NT2/D1 (cell line): ENCODE data around the gene ZNF23.
"Not testable (repeated sequence)": the region's sequence is repeated elsewhere in the genome, so short reads cannot be mapped to it uniquely, and the experiment has no call there.

Source experiments
- DNase-seq: peaks from one replicate; pipeline ENCODE4 v3.0.0-alpha.2; 2011; ENCODE audit warnings: low read depth, low spot score
- H3K27me3 ChIP-seq: 2 replicates; pipeline ENCODE4 v1.6.0; 2011; ENCODE audit warnings: mild to moderate bottlenecking; ENCODE audit not compliant: insufficient read length, insufficient read depth
- H3K36me3 ChIP-seq: 2 replicates; pipeline ENCODE4 v1.6.1; 2011; ENCODE audit warnings: mild to moderate bottlenecking, low read length, mixed read lengths; ENCODE audit not compliant: insufficient read depth, insufficient read length
- H3K4me1 ChIP-seq: 2 replicates; pipeline ENCODE4 v1.5.1; 2011; ENCODE audit not compliant: insufficient read depth, insufficient read length
- H3K4me3 ChIP-seq: 2 replicates; pipeline ENCODE4 v1.5.1; 2011; ENCODE audit warnings: low read depth; ENCODE audit not compliant: insufficient read length
- H3K9ac ChIP-seq: 2 replicates; pipeline ENCODE4 v1.6.0; 2011; ENCODE audit warnings: low read depth; ENCODE audit not compliant: insufficient read length
- H3K9me3 ChIP-seq: 2 replicates; pipeline ENCODE4 v1.5.1; 2011; ENCODE audit warnings: mild to moderate bottlenecking, low read length; ENCODE audit not compliant: insufficient read depth
- SUZ12 ChIP-seq: IDR thresholded peaks from 2 replicates; pipeline ENCODE4 v1.6.1; 2011; ENCODE audit not compliant: insufficient read length, insufficient read depth; ENCODE audit errors: extremely low read depth
- YY1 ChIP-seq: IDR thresholded peaks from 2 replicates; pipeline ENCODE4 v1.6.1; 2011; ENCODE audit not compliant: insufficient read length, insufficient read depth
- ZNF274 ChIP-seq: IDR thresholded peaks from 2 replicates; pipeline ENCODE4 v1.6.1; 2011; ENCODE audit warnings: mild to moderate bottlenecking, low read depth, low read length

ZNF23 gene

DNA sequence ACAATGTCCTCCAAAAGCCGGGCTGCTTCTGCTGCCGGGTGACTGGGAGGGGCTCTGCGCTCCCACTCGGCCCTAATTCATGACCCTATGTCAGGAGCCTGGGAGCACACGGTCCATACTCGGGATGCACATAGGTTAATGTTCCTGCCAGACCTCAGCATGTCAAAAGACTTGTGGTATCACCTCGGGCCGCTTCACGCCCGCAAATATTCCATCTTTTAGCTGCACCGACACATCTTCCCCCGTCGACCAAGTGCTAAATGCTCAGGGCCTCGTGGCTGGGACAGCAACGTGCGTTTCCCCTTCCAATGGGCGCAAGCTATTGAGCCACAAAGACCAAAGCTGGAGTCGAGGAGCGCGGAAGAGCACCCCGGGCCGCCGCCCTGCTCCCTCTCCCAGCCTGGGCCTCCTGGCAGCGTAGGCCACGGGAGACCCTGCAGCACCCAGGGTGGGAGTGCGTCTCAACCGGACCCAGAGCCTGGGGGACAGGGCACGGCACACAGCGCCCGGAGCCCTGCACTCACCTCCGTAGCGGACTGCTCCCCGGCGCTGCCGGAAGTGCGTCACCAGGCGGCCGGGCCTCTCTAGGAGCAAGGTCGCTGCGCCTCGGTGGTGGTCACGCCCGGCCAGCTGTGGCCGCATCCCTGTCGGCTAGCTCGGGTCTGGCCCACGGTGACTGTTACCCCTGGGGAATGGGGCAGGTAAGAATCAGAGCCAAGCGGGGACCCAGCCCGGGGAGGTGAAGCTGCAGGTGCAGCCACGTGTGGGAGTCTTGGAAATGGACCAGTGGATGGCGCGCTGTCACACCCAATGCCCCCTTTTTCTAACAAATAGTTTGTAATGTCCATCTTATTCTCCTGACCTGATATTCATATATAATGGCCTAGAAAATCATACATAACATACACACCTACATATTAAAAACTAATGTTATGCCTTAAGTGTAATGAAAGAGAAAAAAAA, at the start of gene ZNF23:
Gene ZNF23, minus strand, starts transcription at position 562 of the 963 bp plus-strand sequence. CDS start 5,451 bp downstream, outside the sequence.
- H3K4me3 ChIP-seq, result peak within 1 kb of the TSS; percentile 95
- H3K9ac ChIP-seq, result peak within 1 kb of the TSS; percentile 95
- no peaks in the 10 kb centered on the region for H3K27me3 ChIP-seq
- no peaks in the 10 kb centered on the region for H3K36me3 ChIP-seq
- H3K9me3 ChIP-seq, result no peaks in the 10 kb centered on the region
- TF ChIP-seq ZNF274, result no peak
- H3K4me1 ChIP-seq, result no peaks in the 10 kb centered on the region
- peak; percentile 66 for DNase-seq

DNA sequence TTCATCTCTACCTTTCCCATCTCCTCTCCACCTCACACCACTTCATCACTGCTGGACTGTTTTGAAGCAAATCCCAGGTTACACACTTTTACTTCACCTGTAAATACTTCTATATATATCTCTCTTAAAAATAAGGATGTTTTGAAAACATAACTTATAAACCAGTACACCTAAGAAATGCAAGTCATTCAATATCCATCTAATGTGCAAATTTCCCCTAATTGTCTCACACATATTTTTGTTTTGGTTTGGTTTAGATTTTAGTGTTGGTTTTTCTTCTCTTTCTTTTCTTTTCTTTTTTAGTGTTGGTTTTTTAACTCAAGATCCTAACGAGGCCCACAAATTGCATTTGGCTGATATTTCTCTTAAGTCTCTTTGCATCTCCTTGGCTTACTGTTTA, 45.0 kb upstream of the ZNF23 start:
- Histone ChIP-seq H3K36me3 (no peaks in the 10 kb centered on the region), H3K27me3 (no peaks in the 10 kb centered on the region), H3K9ac (no peak overlapping the region), H3K9me3 (peaks cover 10% of the 10 kb centered on the region; the same call in 1 of the 2 replicates), H3K4me3 (no peak overlapping the region), H3K4me1 (no peaks in the 10 kb centered on the region)
- no peak for DNase-seq
- TF ChIP-seq SUZ12 (no peak), YY1 (no peak), ZNF274 (no peak)

GRCh38 chr16:71504901-71505300, 42.9 kb upstream of the ZNF23 start:
- Histone ChIP-seq H3K9me3 (no peaks in the 10 kb centered on the region), H3K9ac (no peak overlapping the region), H3K4me3 (no peak overlapping the region), H3K4me1 (no peaks in the 10 kb centered on the region), H3K36me3 (no peaks in the 10 kb centered on the region), H3K27me3 (no peaks in the 10 kb centered on the region)
- DNase-seq, result no peak
- no peak for TF ChIP-seq ZNF274
- no peak for TF ChIP-seq YY1
- TF ChIP-seq SUZ12, result no peak

DNA sequence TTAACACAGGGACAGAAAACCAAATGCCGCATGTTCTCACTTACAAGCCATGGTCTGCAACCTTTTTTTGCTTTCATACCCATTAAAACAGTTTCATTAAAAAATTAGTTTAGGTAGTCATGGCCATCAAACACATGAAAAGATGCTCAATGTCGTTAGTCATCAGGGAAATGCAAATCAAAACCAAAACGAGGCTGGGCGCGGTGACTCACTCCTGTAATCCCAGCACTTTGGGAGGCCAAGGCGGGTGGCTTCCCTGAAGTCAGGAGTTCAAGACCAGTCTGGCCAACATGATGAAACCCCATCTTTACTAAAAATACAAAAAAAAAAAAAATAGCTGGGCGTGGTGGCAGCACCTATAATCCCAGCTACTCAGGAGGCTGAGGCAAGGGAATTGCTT, 42.0 kb upstream of the ZNF23 start:
- DNase-seq, H3K27me3 ChIP-seq, H3K9ac ChIP-seq, H3K4me3 ChIP-seq, H3K4me1 ChIP-seq, H3K9me3 ChIP-seq, H3K36me3 ChIP-seq: not testable (repeated sequence)

- H3K9me3 ChIP-seq, result no peaks in the 10 kb centered on the region
- no peak overlapping the region for H3K4me3 ChIP-seq
- no peaks in the 10 kb centered on the region for H3K27me3 ChIP-seq
- TF ChIP-seq SUZ12, result no peak
- no peak for TF ChIP-seq YY1
- TF ChIP-seq ZNF274, result no peak
- H3K36me3 ChIP-seq, result no peaks in the 10 kb centered on the region
- DNase-seq, result no peak
- H3K9ac ChIP-seq, result no peak overlapping the region
- no peaks in the 10 kb centered on the region for H3K4me1 ChIP-seq
These were observed 39.5 kb upstream of the ZNF23 start for GRCh38 chr16:71501547-71501946.

GRCh38 chr16:71500964-71501363, 38.9 kb upstream of the ZNF23 start:
- TF ChIP-seq ZNF274 (no peak), YY1 (no peak), SUZ12 (no peak)
- Histone ChIP-seq H3K27me3 (no peaks in the 10 kb centered on the region), H3K9ac (no peak overlapping the region), H3K4me1 (no peaks in the 10 kb centered on the region), H3K4me3 (no peak overlapping the region), H3K9me3 (no peaks in the 10 kb centered on the region), H3K36me3 (no peaks in the 10 kb centered on the region)
- DNase-seq, result no peak

GRCh38 chr16:71499775-71500364, 37.8 kb upstream of the ZNF23 start:
- H3K4me1 ChIP-seq, result no peaks in the 10 kb centered on the region
- no peaks in the 10 kb centered on the region for H3K27me3 ChIP-seq
- peak; percentile 66 for DNase-seq
- no peak for TF ChIP-seq SUZ12
- TF ChIP-seq ZNF274, result no peak
- no peak for TF ChIP-seq YY1
- no peaks in the 10 kb centered on the region for H3K36me3 ChIP-seq
- no peak overlapping the region for H3K4me3 ChIP-seq
- no peaks in the 10 kb centered on the region for H3K9me3 ChIP-seq
- H3K9ac ChIP-seq, result no peak overlapping the region
